ENCODE data around the gene RFTN2. TPM values are rescaled to one million over a fixed set of nuclear protein-coding genes. Genes with fewer than 3 reads are reported as not detected.
A peak's percentile ranks its signal among the peaks of the same experiment; 100 is the strongest.
"Not testable (repeated sequence)": the region's sequence is repeated elsewhere in the genome, so short reads cannot be mapped to it uniquely, and the experiment has no call there.

Gene RFTN2
- total RNA-seq, 2 donors from 2014 or later = 0.17 to 0.29 TPM

DNA sequence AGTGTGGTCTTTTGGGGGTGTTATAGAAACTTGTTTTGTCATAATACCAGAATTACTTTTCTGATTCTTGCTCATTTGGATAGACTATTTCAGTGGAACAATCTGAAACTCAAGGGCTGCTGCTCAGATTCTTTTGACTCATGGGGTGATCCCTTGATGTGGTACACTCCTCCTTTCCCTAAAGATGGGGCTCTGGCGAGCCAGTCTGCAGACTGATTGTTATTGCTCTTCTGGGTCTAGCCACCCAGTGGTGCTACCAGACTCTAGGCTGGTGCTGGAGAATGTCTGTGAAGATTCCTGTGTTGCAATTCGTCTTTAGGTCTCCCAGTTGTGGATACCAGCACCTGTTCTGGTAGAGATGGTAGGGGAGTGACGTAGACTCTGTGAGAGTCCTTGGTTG is 25.6 kb upstream of the RFTN2 start:
- no peak overlapping the region for H3K4me3 Mint-ChIP-seq
- ATAC-seq (replicated peaks) = peak; percentile 25
- H3K27ac Mint-ChIP-seq = peak overlapping the region; percentile 26
- H3K36me3 Mint-ChIP-seq (ENCODE audit: low read depth) = peaks cover 2% of the 10 kb centered on the region
- peaks cover 18% of the 10 kb centered on the region for H3K4me1 Mint-ChIP-seq
- H3K27me3 Mint-ChIP-seq = no peaks in the 10 kb centered on the region
- H3K9me3 Mint-ChIP-seq = no peaks in the 10 kb centered on the region

DNA sequence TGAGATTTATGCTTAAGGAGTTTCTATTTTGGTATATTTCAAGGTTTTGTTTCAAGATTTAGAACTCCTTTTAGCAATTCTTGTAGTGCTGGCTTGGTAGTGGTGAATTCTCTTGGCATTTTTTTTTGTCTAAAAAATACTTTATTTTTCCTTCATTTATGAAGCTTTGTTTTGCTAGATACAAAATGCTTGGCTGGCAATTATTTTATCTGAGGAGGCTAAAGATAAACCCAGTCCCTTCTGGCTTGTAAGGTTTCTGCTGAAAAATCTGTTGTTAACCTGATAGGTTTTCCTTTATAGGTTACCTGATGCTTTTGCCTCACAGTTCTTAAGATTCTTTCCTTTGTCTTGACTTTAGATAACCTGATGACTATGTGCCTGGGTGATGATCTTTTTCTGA is 24.3 kb upstream of the RFTN2 start:
- H3K27me3 Mint-ChIP-seq; H3K4me3 Mint-ChIP-seq; H3K9me3 Mint-ChIP-seq; ATAC-seq (replicated peaks); H3K27ac Mint-ChIP-seq; H3K36me3 Mint-ChIP-seq (ENCODE audit: low read depth): not testable (repeated sequence)
- H3K4me1 Mint-ChIP-seq = peaks cover 16% of the 10 kb centered on the region

DNA sequence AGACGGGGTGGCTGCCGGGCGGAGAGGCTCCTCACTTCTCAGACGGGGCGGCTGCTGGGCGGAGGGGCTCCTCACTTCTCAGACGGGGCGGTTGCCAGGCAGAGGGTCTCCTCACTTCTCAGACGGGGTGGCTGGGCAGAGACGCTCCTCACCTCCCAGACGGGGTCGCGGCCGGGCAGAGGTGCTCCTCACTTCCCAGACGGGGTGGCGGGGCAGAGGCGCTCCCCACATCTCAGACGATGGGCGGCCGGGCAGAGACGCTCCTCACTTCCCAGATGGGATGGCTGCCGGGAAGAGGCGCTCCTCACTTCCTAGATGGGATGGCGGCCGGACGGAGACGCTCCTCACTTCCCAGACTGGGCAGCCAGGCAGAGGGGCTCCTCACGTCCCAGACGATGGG is 21.2 kb upstream of the RFTN2 start:
- not testable (repeated sequence) for H3K9me3 Mint-ChIP-seq; H3K4me3 Mint-ChIP-seq; H3K36me3 Mint-ChIP-seq (ENCODE audit: low read depth); H3K27me3 Mint-ChIP-seq; H3K27ac Mint-ChIP-seq; ATAC-seq (replicated peaks)
- H3K4me1 Mint-ChIP-seq = peaks cover 13% of the 10 kb centered on the region

DNA sequence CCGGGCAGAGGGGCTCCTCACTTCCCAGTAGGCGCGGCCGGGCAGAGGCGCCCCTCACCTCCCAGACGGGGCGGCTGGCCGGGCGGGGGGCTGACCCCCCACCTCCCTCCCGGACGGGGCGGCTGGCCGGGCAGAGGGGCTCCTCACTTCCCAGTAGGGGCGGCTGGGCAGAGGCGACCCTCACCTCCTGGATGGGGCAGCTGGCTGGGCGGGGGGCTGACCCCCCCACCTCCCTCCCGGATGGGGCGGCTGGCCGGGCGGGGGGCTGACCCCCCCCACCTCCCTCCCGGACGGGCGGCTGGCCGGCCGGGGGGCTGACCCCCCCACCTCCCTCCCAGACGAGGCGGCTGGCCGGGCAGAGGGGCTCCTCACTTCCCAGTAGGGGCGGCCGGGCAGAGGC is 20.6 kb upstream of the RFTN2 start:
- ATAC-seq (replicated peaks); H3K27me3 Mint-ChIP-seq; H3K36me3 Mint-ChIP-seq (ENCODE audit: low read depth); H3K4me3 Mint-ChIP-seq; H3K27ac Mint-ChIP-seq; H3K9me3 Mint-ChIP-seq: not testable (repeated sequence)
- H3K4me1 Mint-ChIP-seq = peaks cover 11% of the 10 kb centered on the region

DNA sequence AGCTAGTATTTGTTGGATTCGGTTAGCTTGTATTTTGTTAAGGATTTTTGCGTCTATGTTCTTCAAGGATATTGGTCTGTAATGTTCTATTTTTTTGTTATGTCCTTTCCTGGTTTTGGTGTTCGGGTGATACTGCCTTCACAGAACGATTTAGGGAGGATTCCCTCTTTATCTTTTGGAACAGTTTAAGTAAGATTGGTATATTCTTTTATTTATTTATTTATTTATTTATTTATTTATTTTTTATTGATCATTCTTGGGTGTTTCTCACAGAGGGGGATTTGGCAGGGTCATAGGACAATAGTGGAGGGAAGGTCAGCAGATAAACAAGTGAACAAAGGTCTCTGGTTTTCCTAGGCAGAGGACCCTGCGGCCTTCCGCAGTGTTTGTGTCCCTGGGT is 19.8 kb upstream of the RFTN2 start:
- not testable (repeated sequence) for H3K36me3 Mint-ChIP-seq (ENCODE audit: low read depth); H3K4me1 Mint-ChIP-seq; ATAC-seq (replicated peaks); H3K4me3 Mint-ChIP-seq; H3K27ac Mint-ChIP-seq; H3K9me3 Mint-ChIP-seq; H3K27me3 Mint-ChIP-seq

DNA sequence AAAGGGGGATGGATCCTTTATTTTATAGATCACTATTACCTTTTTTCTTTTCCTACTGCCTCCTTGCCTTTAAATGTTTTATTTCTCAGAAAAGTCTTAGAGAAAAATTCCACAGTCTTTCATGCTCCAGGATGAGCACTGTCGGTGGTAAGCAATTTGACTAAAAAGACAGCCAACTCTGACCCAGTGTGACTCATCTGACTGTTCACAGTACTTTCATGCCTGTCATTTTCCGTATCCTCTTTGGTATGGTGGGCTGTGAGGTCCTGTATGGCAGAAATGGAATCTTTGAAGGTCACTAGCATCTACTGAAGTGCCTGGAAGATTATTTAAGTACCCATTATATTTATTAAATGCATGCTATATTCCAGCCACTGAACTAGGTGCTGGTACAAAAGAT is 2.1 kb upstream of the RFTN2 start:
- Mint-ChIP-seq H3K36me3 (ENCODE audit: low read depth) (no peaks in the 10 kb centered on the region), H3K4me3 (no peak overlapping the region), H3K27ac (no peak overlapping the region), H3K27me3 (peaks cover 7% of the 10 kb centered on the region), H3K9me3 (no peaks in the 10 kb centered on the region), H3K4me1 (no peaks in the 10 kb centered on the region)
- peak; percentile 40 for ATAC-seq (replicated peaks)

DNA sequence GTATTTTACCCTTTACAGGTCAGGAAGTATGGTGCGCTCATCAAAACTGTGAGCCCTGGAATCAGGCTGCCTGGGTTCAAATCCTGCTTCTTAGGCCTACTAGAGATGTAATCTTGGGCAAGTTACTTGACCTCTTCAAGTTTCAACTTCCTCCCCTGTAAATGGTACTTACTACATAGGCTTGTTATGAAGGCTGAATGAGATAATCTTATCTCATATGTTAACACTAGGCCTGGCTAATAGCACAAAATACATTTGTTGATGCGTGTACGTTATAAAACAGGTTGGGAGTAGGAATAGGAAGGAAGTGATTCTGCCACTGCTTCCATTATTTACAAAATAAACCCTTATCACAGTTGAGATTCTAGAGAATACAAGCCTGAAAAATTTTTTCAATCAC is 1.7 kb upstream of the RFTN2 start:
- no peaks in the 10 kb centered on the region for H3K9me3 Mint-ChIP-seq
- no peaks in the 10 kb centered on the region for H3K36me3 Mint-ChIP-seq (ENCODE audit: low read depth)
- peaks cover 7% of the 10 kb centered on the region for H3K27me3 Mint-ChIP-seq
- H3K4me3 Mint-ChIP-seq = no peak overlapping the region
- ATAC-seq (replicated peaks) = no peak
- H3K27ac Mint-ChIP-seq = no peak overlapping the region
- no peaks in the 10 kb centered on the region for H3K4me1 Mint-ChIP-seq

DNA sequence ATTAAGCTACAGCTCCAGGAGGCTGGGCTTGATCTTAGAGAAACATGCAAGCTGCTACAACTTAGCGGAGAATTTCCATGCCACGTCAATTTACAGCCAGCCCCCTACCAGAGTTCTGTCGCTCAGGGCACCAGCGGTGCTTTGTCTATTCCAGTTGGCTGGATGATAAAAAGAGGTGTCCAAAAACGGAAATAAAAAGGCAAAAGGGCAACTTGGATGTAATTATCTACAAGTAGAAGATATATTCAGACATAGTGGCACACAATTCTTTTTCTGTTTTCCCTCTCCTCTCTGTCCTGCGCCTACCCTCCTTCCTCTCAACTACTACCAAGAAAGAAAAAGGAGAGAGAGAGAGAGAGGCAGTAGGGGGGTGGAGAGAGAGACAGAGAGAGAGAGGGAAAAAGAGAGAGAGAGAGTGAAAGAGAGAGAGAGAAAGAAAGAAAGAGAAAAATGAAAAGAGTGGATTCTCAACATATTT is 363 bp upstream of the RFTN2 start:
- H3K27ac Mint-ChIP-seq = no peak overlapping the region
- no peaks in the 10 kb centered on the region for H3K9me3 Mint-ChIP-seq
- no peaks in the 10 kb centered on the region for H3K36me3 Mint-ChIP-seq (ENCODE audit: low read depth)
- peaks cover 13% of the 10 kb centered on the region for H3K27me3 Mint-ChIP-seq
- no peaks in the 10 kb centered on the region for H3K4me1 Mint-ChIP-seq
- H3K4me3 Mint-ChIP-seq = no peak overlapping the region
- no peak for ATAC-seq (replicated peaks)

DNA sequence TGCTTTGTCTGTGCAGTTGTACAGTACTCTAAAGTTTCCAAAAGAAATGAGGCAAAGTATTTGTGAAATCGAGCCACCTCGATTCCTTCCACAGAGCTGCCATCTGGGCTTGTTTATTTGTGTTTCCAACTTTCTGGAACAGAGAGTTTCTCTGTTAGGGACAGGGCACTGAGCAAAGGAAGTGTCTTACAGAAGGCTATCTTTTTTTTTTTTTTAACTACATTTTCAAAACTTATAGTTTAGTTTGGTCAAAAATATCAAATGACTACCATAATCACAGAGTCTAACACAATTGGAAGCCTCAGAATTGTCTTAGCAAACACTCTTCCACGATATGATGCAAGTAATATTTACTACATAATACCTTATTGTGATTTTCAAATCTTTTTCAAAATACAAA is 796 bp downstream of the RFTN2 start:
- Mint-ChIP-seq H3K36me3 (ENCODE audit: low read depth) (no peaks in the 10 kb centered on the region), H3K4me1 (no peaks in the 10 kb centered on the region), H3K27me3 (peaks cover 14% of the 10 kb centered on the region), H3K4me3 (no peak overlapping the region), H3K9me3 (no peaks in the 10 kb centered on the region), H3K27ac (no peak overlapping the region)
- no peak for ATAC-seq (replicated peaks)

DNA sequence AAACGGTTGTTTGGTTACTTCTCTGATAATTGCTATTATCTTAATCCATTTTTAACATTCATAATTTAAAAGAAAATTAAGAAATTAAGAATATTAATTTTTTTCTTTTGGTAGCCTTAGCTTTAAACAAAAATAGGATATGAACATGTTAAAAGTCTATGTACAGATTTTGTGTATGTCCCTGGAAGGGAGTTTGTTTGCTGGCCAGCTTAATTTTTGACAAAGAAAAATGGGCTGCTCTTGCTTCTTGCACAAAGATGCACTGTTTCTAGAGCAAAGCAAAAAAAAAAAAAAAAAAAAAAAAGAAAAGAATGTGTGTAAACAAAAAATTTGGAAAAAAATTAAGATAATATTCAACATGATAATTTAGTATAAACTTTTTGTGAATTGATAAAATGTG is 1.3 kb downstream of the RFTN2 start:
- Mint-ChIP-seq H3K27me3 (peaks cover 14% of the 10 kb centered on the region), H3K36me3 (ENCODE audit: low read depth) (no peaks in the 10 kb centered on the region), H3K4me3 (no peak overlapping the region), H3K9me3 (no peaks in the 10 kb centered on the region), H3K4me1 (no peaks in the 10 kb centered on the region), H3K27ac (no peak overlapping the region)
- ATAC-seq (replicated peaks) = no peak

DNA sequence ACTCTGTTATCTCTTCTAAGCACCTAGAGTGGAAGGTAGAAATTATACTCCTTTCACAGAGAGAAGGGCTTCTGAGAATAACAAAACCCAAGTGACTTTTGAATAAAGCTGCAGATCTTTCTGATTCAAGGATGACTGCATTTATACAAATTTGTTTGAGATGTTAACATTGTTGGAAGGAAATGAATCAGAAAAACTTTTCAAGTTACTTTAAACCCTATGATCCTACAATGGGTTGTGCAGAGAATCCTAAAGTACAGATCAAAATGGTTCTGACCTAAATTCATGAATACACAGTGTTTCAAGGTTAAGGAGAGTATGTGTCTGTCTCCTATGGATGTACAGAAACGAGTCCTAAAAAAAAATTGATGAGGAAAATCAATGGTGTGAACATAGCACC is 1.8 kb downstream of the RFTN2 start:
- H3K27me3 Mint-ChIP-seq = peaks cover 14% of the 10 kb centered on the region
- no peak overlapping the region for H3K27ac Mint-ChIP-seq
- H3K4me3 Mint-ChIP-seq = no peak overlapping the region
- no peak for ATAC-seq (replicated peaks)
- no peaks in the 10 kb centered on the region for H3K36me3 Mint-ChIP-seq (ENCODE audit: low read depth)
- no peaks in the 10 kb centered on the region for H3K9me3 Mint-ChIP-seq
- no peaks in the 10 kb centered on the region for H3K4me1 Mint-ChIP-seq

DNA sequence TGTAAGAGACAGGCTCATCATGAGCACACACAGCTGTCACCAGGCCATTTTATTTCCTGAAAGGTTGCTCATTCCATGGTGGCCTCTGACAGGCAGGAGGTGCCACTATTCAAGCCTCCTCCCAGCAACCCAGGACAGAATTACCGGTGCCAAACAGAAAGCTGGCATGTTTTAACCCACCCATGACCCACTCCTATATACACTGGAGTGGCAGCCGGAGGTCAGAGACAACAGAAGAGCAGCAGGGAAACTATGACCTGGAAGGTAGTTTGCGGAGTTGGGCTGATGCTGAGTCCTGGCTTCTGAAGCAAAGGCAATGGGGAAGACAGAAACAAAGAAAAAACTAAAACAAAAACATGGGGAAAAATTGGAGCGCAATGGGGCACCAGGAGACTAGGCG is 2.3 kb downstream of the RFTN2 start:
- no peak overlapping the region for H3K27ac Mint-ChIP-seq
- no peaks in the 10 kb centered on the region for H3K9me3 Mint-ChIP-seq
- H3K36me3 Mint-ChIP-seq (ENCODE audit: low read depth) = no peaks in the 10 kb centered on the region
- H3K27me3 Mint-ChIP-seq = peaks cover 14% of the 10 kb centered on the region
- no peak overlapping the region for H3K4me3 Mint-ChIP-seq
- no peaks in the 10 kb centered on the region for H3K4me1 Mint-ChIP-seq
- ATAC-seq (replicated peaks) = no peak

DNA sequence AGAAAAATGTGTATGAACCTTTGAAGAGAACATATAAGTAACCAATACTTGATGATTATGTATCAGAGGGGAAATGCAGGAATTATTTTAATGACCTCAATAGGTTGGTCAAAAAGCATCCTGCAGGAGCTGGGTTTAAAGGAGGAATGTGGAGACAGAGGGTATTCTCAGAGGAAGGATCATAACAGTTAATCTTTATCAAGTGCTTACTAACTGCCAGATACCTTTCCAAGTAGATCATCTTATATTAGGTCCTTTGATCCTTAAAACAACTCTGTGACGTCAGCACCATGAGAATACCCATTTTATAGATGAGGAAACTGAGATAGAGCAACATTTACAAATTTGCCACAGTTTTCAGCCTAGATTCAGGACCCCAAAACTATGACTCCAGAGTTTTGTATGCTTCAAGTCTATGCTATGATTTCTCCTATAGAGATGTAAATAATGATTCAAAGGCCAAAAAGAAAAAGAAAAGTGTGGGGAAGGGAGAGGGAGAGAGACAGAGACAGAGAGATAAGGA is 3.0 kb downstream of the RFTN2 start:
- H3K9me3 Mint-ChIP-seq = peaks cover 3% of the 10 kb centered on the region
- H3K27ac Mint-ChIP-seq = no peak overlapping the region
- no peak for ATAC-seq (replicated peaks)
- H3K4me1 Mint-ChIP-seq = no peaks in the 10 kb centered on the region
- no peaks in the 10 kb centered on the region for H3K36me3 Mint-ChIP-seq (ENCODE audit: low read depth)
- H3K4me3 Mint-ChIP-seq = no peak overlapping the region
- H3K27me3 Mint-ChIP-seq = peaks cover 14% of the 10 kb centered on the region

DNA sequence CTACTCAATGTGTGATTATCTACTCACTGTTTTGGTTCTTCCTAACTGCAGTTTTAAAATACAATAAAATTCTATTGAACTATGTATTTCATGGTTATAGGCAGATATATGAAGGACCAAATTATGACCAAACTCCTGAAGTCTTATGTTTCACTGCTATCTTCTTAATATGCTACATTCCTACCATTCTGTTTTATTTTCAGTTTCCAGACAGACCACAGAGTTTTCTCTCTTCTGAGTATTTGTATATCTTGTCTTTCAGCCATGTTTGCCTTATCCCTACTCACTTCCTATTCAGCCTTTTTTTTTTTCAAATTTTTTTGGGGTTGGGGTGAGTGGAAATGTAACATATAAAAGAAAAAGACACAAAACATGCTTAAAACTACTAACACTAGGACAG is 6.3 kb downstream of the RFTN2 start:
- no peaks in the 10 kb centered on the region for H3K4me1 Mint-ChIP-seq

DNA sequence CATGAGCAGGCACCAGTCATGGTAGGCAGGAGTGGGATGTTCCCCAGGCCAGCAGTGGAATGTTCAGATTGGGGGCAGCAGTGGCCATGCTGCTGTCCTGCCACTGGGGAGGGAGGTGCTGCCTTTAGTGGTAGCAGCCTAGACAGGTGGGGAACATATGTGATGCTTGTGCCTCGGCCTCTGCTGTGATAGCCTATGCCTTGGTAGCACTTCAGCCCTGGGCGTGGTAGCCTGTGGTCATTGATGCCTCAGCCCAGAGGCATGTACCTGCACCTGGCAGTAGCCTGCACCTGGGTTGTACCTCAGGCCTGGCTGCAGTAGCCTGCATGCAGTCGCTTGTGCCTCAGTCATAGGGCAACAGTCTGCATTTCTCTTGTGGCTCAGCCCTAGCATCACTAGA is 7.1 kb downstream of the RFTN2 start:
- no peaks in the 10 kb centered on the region for H3K4me1 Mint-ChIP-seq
- H3K27ac Mint-ChIP-seq = no peak overlapping the region
- peaks cover 16% of the 10 kb centered on the region for H3K9me3 Mint-ChIP-seq
- H3K27me3 Mint-ChIP-seq = peaks cover 11% of the 10 kb centered on the region
- no peaks in the 10 kb centered on the region for H3K36me3 Mint-ChIP-seq (ENCODE audit: low read depth)
- H3K4me3 Mint-ChIP-seq = no peak overlapping the region
- no peak for ATAC-seq (replicated peaks)

More for the DNA sequence above, 6.3 kb downstream of the RFTN2 start:
- H3K9me3 Mint-ChIP-seq = peaks cover 16% of the 10 kb centered on the region
- no peak for ATAC-seq (replicated peaks)
- H3K4me3 Mint-ChIP-seq = no peak overlapping the region
- no peak overlapping the region for H3K27ac Mint-ChIP-seq
- H3K27me3 Mint-ChIP-seq = peaks cover 11% of the 10 kb centered on the region
- H3K36me3 Mint-ChIP-seq (ENCODE audit: low read depth) = no peaks in the 10 kb centered on the region

DNA sequence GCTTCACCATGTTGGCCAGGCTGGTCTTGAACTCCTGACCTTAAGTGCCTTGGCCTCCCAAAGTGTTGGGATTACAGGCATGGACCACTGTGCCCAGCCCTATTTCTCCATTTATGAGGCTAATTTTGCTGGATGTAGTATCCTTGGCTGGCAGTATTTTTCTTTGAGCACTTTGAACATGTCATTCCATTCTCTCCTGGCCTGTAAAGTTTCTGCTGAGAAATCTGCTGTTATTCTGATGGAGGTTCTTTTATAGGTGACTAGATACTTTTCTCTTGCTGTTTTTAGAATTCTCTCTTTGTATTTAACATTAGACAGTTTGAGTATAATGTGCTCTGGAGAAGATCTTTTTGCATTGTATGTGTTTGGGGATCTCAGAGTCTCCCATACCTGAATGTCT is 9.1 kb downstream of the RFTN2 start:
- H3K4me1 Mint-ChIP-seq = no peaks in the 10 kb centered on the region
- peaks cover 7% of the 10 kb centered on the region for H3K27me3 Mint-ChIP-seq
- H3K27ac Mint-ChIP-seq = no peak overlapping the region
- peaks cover 16% of the 10 kb centered on the region for H3K9me3 Mint-ChIP-seq
- ATAC-seq (replicated peaks) = no peak
- H3K4me3 Mint-ChIP-seq = no peak overlapping the region
- no peaks in the 10 kb centered on the region for H3K36me3 Mint-ChIP-seq (ENCODE audit: low read depth)
